CD14-positive monocyte (primary cell): ENCODE results near the gene NSD2. TPM values are rescaled to one million over a fixed set of nuclear protein-coding genes. Genes with fewer than 3 reads are reported as not detected.
"Not testable (repeated sequence)": the region's sequence is repeated elsewhere in the genome, so short reads cannot be mapped to it uniquely, and the experiment has no call there.

Source experiments
- DNase-seq, 3 donors: peaks; one replicate each; pipeline ENCODE4 v3.0.0-alpha.2; 2011 to 2022
- H2AFZ ChIP-seq: 2 replicates; pipeline ENCODE4 v1.6.0; 2012; ENCODE audit warnings: mild to moderate bottlenecking, low read depth, low read length, inconsistent platforms; ENCODE audit not compliant: insufficient read depth, poor library complexity, severe bottlenecking
- H3K27ac ChIP-seq, 2 donors: 1 replicate in 1 of 2; 2 replicates in 1 of 2; pipeline ENCODE4 v1.5.1; 2012 to 2013; ENCODE audit warnings: low read length in 2 of 2, control low read depth in 1 of 2, inconsistent platforms in 1 of 2, low read depth in 1 of 2, mild to moderate bottlenecking in 1 of 2
- H3K27me3 ChIP-seq, 2 donors: one replicate each; pipeline versions ENCODE4 v1.6.0 to v1.6.1; 2011 to 2013; ENCODE audit warnings: low read length in 2 of 2; ENCODE audit not compliant: control insufficient read depth in 2 of 2, insufficient read depth in 2 of 2
- H3K36me3 ChIP-seq, 2 donors: replicated peaks in 1 of 2; 1 replicate in 1 of 2; 2 replicates in 1 of 2; pipeline versions ENCODE4 v1.5.1 to v1.6.1; 2012 to 2013; ENCODE audit warnings: low read length in 2 of 2, control low read depth in 1 of 2, inconsistent platforms in 1 of 2, mild to moderate bottlenecking in 1 of 2; ENCODE audit not compliant: insufficient read depth in 2 of 2, control insufficient read depth in 1 of 2
- H3K4me1 ChIP-seq, 2 donors: 1 replicate in 1 of 2; 2 replicates in 1 of 2; pipeline versions ENCODE4 v1.5.1 to v1.6.1; 2012 to 2013; ENCODE audit warnings: low read length in 2 of 2, control low read depth in 1 of 2, inconsistent platforms in 1 of 2, mild to moderate bottlenecking in 1 of 2, moderate library complexity in 1 of 2; ENCODE audit not compliant: insufficient read depth in 2 of 2, control insufficient read depth in 1 of 2
- H3K4me2 ChIP-seq: replicated peaks from 2 replicates; pipeline ENCODE3; 2012; ENCODE audit warnings: low read length, moderate library complexity, mild to moderate bottlenecking; ENCODE audit not compliant: poor library complexity, severe bottlenecking; ENCODE audit errors: extremely low read depth
- H3K4me3 ChIP-seq, 3 experiments: fragments of 200-600 bp in 1 of 3; sonication (generic) in 1 of 3; replicated peaks in 1 of 3; 1 replicate in 2 of 3; 2 replicates in 1 of 3; pipeline ENCODE4 v1.5.1; 2011 to 2013; ENCODE audit warnings: low read length in 3 of 3, mild to moderate bottlenecking in 3 of 3, control low read depth in 2 of 3, low read depth in 2 of 3, inconsistent platforms in 1 of 3, moderate library complexity in 1 of 3
- H3K79me2 ChIP-seq: 2 replicates; pipeline ENCODE4 v1.6.0; 2012; ENCODE audit warnings: mild to moderate bottlenecking, control low read depth, inconsistent platforms, low read length, moderate library complexity; ENCODE audit not compliant: insufficient read depth
- H3K9ac ChIP-seq: 2 replicates; pipeline ENCODE4 v1.6.0; 2017; ENCODE audit warnings: low read length, mild to moderate bottlenecking; ENCODE audit not compliant: insufficient read depth, poor library complexity, severe bottlenecking
- H3K9me3 ChIP-seq, 2 donors: replicated peaks in 1 of 2; 1 replicate in 1 of 2; 2 replicates in 1 of 2; pipeline versions ENCODE4 v1.5.1 to v1.6.1; 2012 to 2013; ENCODE audit warnings: low read length in 2 of 2, control low read depth in 1 of 2; ENCODE audit not compliant: control insufficient read depth in 1 of 2, insufficient read depth in 1 of 2
- H4K20me1 ChIP-seq: 2 replicates; pipeline ENCODE4 v1.6.0; 2012; ENCODE audit warnings: mild to moderate bottlenecking, low read length, control low read depth, moderate library complexity; ENCODE audit not compliant: insufficient read depth
- H3K27ac Mint-ChIP-seq, 7 donors: one replicate each; pipeline ENCODE4 v1.8.0; 2020; ENCODE audit warnings: mild to moderate bottlenecking in 7 of 7, mixed read lengths in 7 of 7, moderate library complexity in 6 of 7, inconsistent platforms in 2 of 7
- H3K27me3 Mint-ChIP-seq, 3 donors: one replicate each; pipeline ENCODE4 v1.8.0; 2021 to 2022; ENCODE audit warnings: low read depth in 3 of 3, mild to moderate bottlenecking in 3 of 3, mixed read lengths in 3 of 3, moderate library complexity in 3 of 3, inconsistent platforms in 1 of 3
- H3K36me3 Mint-ChIP-seq, 2 donors: one replicate each; pipeline ENCODE4 v1.8.0; 2020; ENCODE audit warnings: mixed read lengths in 2 of 2, inconsistent platforms in 1 of 2, mild to moderate bottlenecking in 1 of 2
- H3K4me1 Mint-ChIP-seq: one replicate; pipeline ENCODE4 v1.8.0; 2020; ENCODE audit warnings: mild to moderate bottlenecking, mixed read lengths
- H3K4me3 Mint-ChIP-seq, 2 donors: one replicate each; pipeline ENCODE4 v1.8.0; 2020; ENCODE audit warnings: mild to moderate bottlenecking in 2 of 2, mixed read lengths in 2 of 2, moderate library complexity in 1 of 2
- H3K9me3 Mint-ChIP-seq, 7 donors: one replicate each; pipeline ENCODE4 v1.8.0; 2020 to 2022; ENCODE audit warnings: mixed read lengths in 7 of 7, mild to moderate bottlenecking in 6 of 7, moderate library complexity in 6 of 7, inconsistent platforms in 2 of 7
- WGBS: methylation state at CpG from one replicate; pipeline ENCODE4 v1.1.5; 2013; ENCODE audit warnings: missing lambda C conversion rate; ENCODE audit not compliant: insufficient coverage; 5-methylcytosine and 5-hydroxymethylcytosine counted together
- intact Hi-C, 2 donors: fragments of 100-400 bp; cut with micrococcal nuclease; formaldehyde crosslinking; loops; one replicate each; pipeline versions ENCODE4 v1.15.0 to v1.15.1; 2023
- polyA plus RNA-seq, 3 donors: library from polyadenylated mRNA; depleted of rRNA in 1 of 3; unstranded in 2 of 3; stranded (reverse) in 1 of 3; fragments of 300-500 nt in 2 of 3; fragments of >200 nt in 1 of 3; fragmentation: Illumina TruSeq in 2 of 3; gene quantifications; 1 replicate in 2 of 3; 2 replicates in 1 of 3; pipeline ENCODE4 v1.2.3, GENCODE V29; 2012 to 2021
- TF ChIP-seq, protein P1 (sequence below): fragments of 200-600 bp; IDR thresholded peaks from one replicate; pipeline ENCODE4 v1.8.0; 2022; ENCODE audit warnings: antibody characterized with exemption, mild to moderate bottlenecking

Gene NSD2
- polyA plus RNA-seq, 3 donors: 1.9 to 8.7 (median 2.3) TPM

DNA sequence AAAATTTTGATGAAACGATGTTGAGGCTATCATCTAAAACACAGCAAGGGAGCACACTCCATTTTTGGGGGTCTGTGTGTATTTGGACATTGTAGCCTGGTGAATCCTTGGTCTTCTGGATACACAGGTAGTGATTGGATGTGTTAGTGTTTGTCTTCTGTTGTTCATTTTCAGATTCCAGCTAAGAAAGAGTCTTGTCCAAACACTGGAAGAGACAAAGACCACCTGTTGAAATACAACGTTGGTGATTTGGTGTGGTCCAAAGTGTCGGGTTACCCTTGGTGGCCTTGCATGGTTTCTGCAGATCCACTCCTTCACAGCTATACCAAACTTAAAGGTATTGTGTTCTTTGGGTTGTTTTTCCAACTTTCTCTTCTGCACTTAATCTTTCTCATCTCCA lies 32.8 kb downstream of the NSD2 start:
- Histone ChIP-seq H3K4me1 (peaks cover 0 to 2% of the 10 kb centered on the region in 2 donors), H3K9ac (no peak overlapping the region), H3K4me3 (no peak overlapping the region), H3K27me3 (no peaks in the 10 kb centered on the region), H3K9me3 (no peaks in the 10 kb centered on the region), H3K79me2 (peaks cover 96% of the 10 kb centered on the region), H3K36me3 (peaks cover 45 to 88% of the 10 kb centered on the region in 2 donors), H4K20me1 (no peaks in the 10 kb centered on the region), H3K27ac (no peak overlapping the region), H2AFZ (no peak overlapping the region), H3K4me2 (no peak overlapping the region)
- Mint-ChIP-seq H3K36me3 (peaks cover 62 to 85% of the 10 kb centered on the region in 2 donors), H3K9me3 (no peaks in the 10 kb centered on the region), H3K27me3 (no peaks in the 10 kb centered on the region), H3K4me3 (no peak overlapping the region), H3K27ac (no peak overlapping the region), H3K4me1 (peaks cover 2% of the 10 kb centered on the region)
- 100% methylated on average over 1 of the region's 3 CpGs for WGBS
- intact Hi-C loops: loop anchor here (5.0 to 10.0 kb wide), 2 partner anchors 47 to 49 kb away; partner anchors contain the start of gene LETM1 (in 2 of the 2)
- TF ChIP-seq, protein P1, sequence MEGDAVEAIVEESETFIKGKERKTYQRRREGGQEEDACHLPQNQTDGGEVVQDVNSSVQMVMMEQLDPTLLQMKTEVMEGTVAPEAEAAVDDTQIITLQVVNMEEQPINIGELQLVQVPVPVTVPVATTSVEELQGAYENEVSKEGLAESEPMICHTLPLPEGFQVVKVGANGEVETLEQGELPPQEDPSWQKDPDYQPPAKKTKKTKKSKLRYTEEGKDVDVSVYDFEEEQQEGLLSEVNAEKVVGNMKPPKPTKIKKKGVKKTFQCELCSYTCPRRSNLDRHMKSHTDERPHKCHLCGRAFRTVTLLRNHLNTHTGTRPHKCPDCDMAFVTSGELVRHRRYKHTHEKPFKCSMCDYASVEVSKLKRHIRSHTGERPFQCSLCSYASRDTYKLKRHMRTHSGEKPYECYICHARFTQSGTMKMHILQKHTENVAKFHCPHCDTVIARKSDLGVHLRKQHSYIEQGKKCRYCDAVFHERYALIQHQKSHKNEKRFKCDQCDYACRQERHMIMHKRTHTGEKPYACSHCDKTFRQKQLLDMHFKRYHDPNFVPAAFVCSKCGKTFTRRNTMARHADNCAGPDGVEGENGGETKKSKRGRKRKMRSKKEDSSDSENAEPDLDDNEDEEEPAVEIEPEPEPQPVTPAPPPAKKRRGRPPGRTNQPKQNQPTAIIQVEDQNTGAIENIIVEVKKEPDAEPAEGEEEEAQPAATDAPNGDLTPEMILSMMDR: no peak
- DNase-seq: no peak

DNA sequence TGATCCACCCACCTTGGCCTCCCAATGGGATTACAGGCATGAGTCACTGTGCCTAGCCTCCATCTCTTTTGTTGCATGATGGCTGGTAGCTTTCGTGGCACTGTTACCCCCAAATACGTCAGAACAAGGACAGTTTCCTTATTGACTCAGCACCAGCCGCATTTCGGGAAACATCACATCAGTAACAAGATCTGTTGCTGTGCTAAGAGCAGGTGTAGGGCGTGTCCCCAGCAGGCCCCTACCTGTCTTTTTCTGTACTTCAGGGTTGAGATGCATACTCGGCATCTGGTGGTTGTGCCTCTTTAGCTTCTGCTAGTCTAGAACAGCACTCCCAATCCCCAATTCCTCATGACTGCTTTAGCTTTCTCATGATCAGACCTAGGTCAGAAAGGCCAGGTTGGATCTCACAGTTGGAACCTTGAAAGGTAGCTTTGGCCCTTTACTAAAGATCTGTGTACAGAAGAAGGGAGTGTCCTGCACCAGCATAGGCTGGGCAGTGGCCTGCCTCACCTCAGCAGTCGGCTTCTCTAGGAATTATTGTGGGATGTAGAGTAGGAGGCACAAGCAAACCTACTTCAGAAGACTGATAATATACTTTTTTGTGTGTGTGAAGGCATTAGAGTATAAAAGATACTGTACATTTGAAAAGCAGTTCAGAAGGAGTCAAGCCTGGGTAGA lies 36.8 kb downstream of the NSD2 start:
- Histone ChIP-seq H3K9ac (no peak overlapping the region), H3K79me2 (peaks cover 81% of the 10 kb centered on the region), H3K36me3 (peaks cover 31 to 80% of the 10 kb centered on the region in 2 donors), H2AFZ (no peak overlapping the region), H3K27me3 (no peaks in the 10 kb centered on the region), H3K27ac (peak overlapping the region in 1 of 2 donors; percentile 31), H3K9me3 (no peaks in the 10 kb centered on the region), H4K20me1 (no peaks in the 10 kb centered on the region), H3K4me2 (no peak overlapping the region), H3K4me3 (no peak overlapping the region), H3K4me1 (no peaks in the 10 kb centered on the region)
- Mint-ChIP-seq H3K27ac (peak overlapping the region in 3 of 7 donors; percentile 35 to 69 (median 53)), H3K4me3 (no peak overlapping the region), H3K9me3 (no peaks in the 10 kb centered on the region), H3K4me1 (no peaks in the 10 kb centered on the region), H3K36me3 (peaks cover 52 to 84% of the 10 kb centered on the region in 2 donors), H3K27me3 (no peaks in the 10 kb centered on the region)
- DNase-seq: no peak
- intact Hi-C loops: loop anchor here (5.0 to 10.0 kb wide), 2 partner anchors 53 to 61 kb away; partner anchors contain the start of gene LETM1 (in 1 of the 2)
- TF ChIP-seq, protein P1: no peak
- 100% methylated on average over 5 of the region's 7 CpGs for WGBS

DNA sequence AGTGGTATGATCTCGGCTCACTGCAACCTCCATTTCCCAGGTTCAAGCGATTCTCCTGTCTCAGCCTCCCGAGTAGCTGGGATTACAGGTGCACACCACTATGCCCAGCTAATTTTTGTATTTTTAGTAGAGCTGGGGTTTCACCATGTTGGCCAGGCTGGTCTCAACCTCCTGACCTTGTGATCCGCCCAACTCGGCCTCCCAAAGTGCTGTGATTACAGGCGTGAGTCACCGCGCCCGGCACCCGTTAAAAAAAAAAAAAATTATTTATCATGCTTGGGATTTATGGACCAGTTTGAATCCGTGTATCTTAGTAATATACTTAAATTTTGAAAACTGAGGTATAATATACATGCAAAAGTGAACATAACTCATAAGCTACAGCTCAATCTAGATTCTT lies 38.5 kb downstream of the NSD2 start:
- DNase-seq, H4K20me1 ChIP-seq, H3K9me3 Mint-ChIP-seq, H3K9ac ChIP-seq, H3K27me3 Mint-ChIP-seq, H3K9me3 ChIP-seq, H3K4me2 ChIP-seq, H2AFZ ChIP-seq, H3K4me3 Mint-ChIP-seq, H3K4me1 Mint-ChIP-seq, H3K4me1 ChIP-seq, H3K27me3 ChIP-seq, H3K27ac ChIP-seq, H3K4me3 ChIP-seq: not testable (repeated sequence)
- Mint-ChIP-seq H3K36me3 (peaks cover 47 to 79% of the 10 kb centered on the region in 2 donors), H3K27ac (peak overlapping the region in 1 of 7 donors; percentile 11)
- intact Hi-C loops: loop anchor here (5.0 to 10.0 kb wide), 2 partner anchors 55 to 62 kb away; partner anchors contain the start of gene LETM1 (in 1 of the 2)
- Histone ChIP-seq H3K36me3 (peaks cover 18 to 80% of the 10 kb centered on the region in 2 donors), H3K79me2 (peaks cover 80% of the 10 kb centered on the region)
- WGBS: 100% methylated on average over 2 of the region's 11 CpGs
